DND-41 (cell line): ENCODE results near the gene STAU1.
"Not testable (repeated sequence)": the region's sequence is repeated elsewhere in the genome, so short reads cannot be mapped to it uniquely, and the experiment has no call there.

Experiments used
- ATAC-seq: fragments of 200-7000 bp; cut with Tn5 transposase; 3 replicates; pipeline ENCODE4 v1.9.1; 2021; ENCODE audit warnings: low read depth; ENCODE audit not compliant: insufficient read depth
- DNase-seq: peaks from one replicate; pipeline ENCODE4 v3.0.0-alpha.2; 2020
- H2AFZ ChIP-seq: 2 replicates; pipeline ENCODE4 v1.6.0; 2012; ENCODE audit warnings: low read depth, low read length
- H3K27ac ChIP-seq: 2 replicates; pipeline ENCODE4 v1.5.1; 2012; ENCODE audit warnings: low read length, inconsistent platforms
- H3K27me3 ChIP-seq: fragments of 200-600 bp; sonication (generic); 2 replicates; pipeline ENCODE4 v1.6.0; 2012; ENCODE audit warnings: low read length, mild to moderate bottlenecking, inconsistent platforms; ENCODE audit not compliant: insufficient read depth, poor library complexity
- H3K36me3 ChIP-seq: 2 replicates; pipeline ENCODE4 v1.5.1; 2012; ENCODE audit warnings: low read length, inconsistent platforms; ENCODE audit not compliant: insufficient read depth
- H3K4me1 ChIP-seq: 2 replicates; pipeline ENCODE4 v1.5.1; 2012; ENCODE audit warnings: mild to moderate bottlenecking, low read length; ENCODE audit not compliant: insufficient read depth
- H3K4me2 ChIP-seq: 2 replicates; pipeline ENCODE4 v1.6.0; 2012; ENCODE audit warnings: mild to moderate bottlenecking, moderate library complexity, low read length, inconsistent platforms; ENCODE audit not compliant: insufficient read depth
- H3K4me3 ChIP-seq, 2 experiments: fragments of 200-600 bp in 1 of 2; shearing (Covaris generic) in 1 of 2; 2 replicates each; pipeline ENCODE4 v1.5.1; 2012 to 2016; ENCODE audit warnings: inconsistent platforms in 2 of 2, low read length in 2 of 2, mild to moderate bottlenecking in 2 of 2, low read depth in 1 of 2, moderate library complexity in 1 of 2
- H3K79me2 ChIP-seq: 2 replicates; pipeline ENCODE4 v1.6.0; 2012; ENCODE audit warnings: low read length, inconsistent platforms; ENCODE audit not compliant: insufficient read depth
- H3K9ac ChIP-seq: 2 replicates; pipeline ENCODE4 v1.6.0; 2012; ENCODE audit warnings: low read depth, mild to moderate bottlenecking, inconsistent platforms, low read length, moderate library complexity
- H3K9me3 ChIP-seq: 2 replicates; pipeline ENCODE4 v1.5.1; 2012; ENCODE audit warnings: low read length, moderate library complexity, mild to moderate bottlenecking, inconsistent platforms; ENCODE audit not compliant: insufficient read depth, severe bottlenecking
- H4K20me1 ChIP-seq: 2 replicates; pipeline ENCODE4 v1.6.0; 2012; ENCODE audit warnings: low read length; ENCODE audit not compliant: insufficient read depth
- CTCF ChIP-seq: IDR thresholded peaks from 2 replicates; pipeline ENCODE4 v1.5.1; 2012; ENCODE audit warnings: borderline replicate concordance, low read length, moderate library complexity, mild to moderate bottlenecking; ENCODE audit not compliant: poor library complexity, severe bottlenecking; ENCODE audit errors: extremely low read depth
- EZH2 ChIP-seq: IDR thresholded peaks from 3 replicates; pipeline ENCODE4 v1.6.1; 2012; ENCODE audit warnings: borderline replicate concordance, low read depth, mild to moderate bottlenecking, moderate library complexity, low read length, inconsistent platforms; ENCODE audit not compliant: severe bottlenecking

Gene STAU1

GRCh38 chr20:49096203-49096730, 91.9 kb downstream of the STAU1 start:
- H4K20me1 ChIP-seq, result peaks cover 18% of the 10 kb centered on the region; the same call in 1 of the 2 replicates
- H3K4me2 ChIP-seq, result no peak overlapping the region
- no peak overlapping the region for H3K4me3 ChIP-seq
- H3K27ac ChIP-seq, result no peak overlapping the region
- DNase-seq (no peak), ATAC-seq (no peak)
- no peak overlapping the region for H2AFZ ChIP-seq
- peaks cover 23% of the 10 kb centered on the region for H3K79me2 ChIP-seq
- peaks cover 97% of the 10 kb centered on the region for H3K36me3 ChIP-seq
- H3K27me3 ChIP-seq, result no peaks in the 10 kb centered on the region
- H3K9ac ChIP-seq, result no peak overlapping the region
- no peaks in the 10 kb centered on the region for H3K4me1 ChIP-seq
- H3K9me3 ChIP-seq, result no peaks in the 10 kb centered on the region
- TF ChIP-seq CTCF (no peak), EZH2 (no peak)

- TF ChIP-seq CTCF (no peak), EZH2 (no peak)
- Histone ChIP-seq H3K9me3 (no peaks in the 10 kb centered on the region), H3K27ac (no peak overlapping the region), H3K27me3 (no peaks in the 10 kb centered on the region), H3K9ac (no peak overlapping the region), H3K36me3 (peaks cover 99% of the 10 kb centered on the region), H2AFZ (no peak overlapping the region), H3K4me1 (no peaks in the 10 kb centered on the region), H3K4me2 (no peak overlapping the region), H3K79me2 (peaks cover 8% of the 10 kb centered on the region), H3K4me3 (no peak overlapping the region), H4K20me1 (peaks cover 11% of the 10 kb centered on the region; the same call in 1 of the 2 replicates)
- DNase-seq (no peak), ATAC-seq (no peak)
These were observed 96.4 kb downstream of the STAU1 start for GRCh38 chr20:49091762-49092161.

- H3K36me3 ChIP-seq, result peaks cover 99% of the 10 kb centered on the region
- H3K9ac ChIP-seq, result no peak overlapping the region
- no peaks in the 10 kb centered on the region for H3K4me1 ChIP-seq
- DNase-seq (no peak), ATAC-seq (no peak)
- H3K9me3 ChIP-seq, result no peaks in the 10 kb centered on the region
- no peak overlapping the region for H2AFZ ChIP-seq
- no peak overlapping the region for H3K4me3 ChIP-seq
- peaks cover 12% of the 10 kb centered on the region; the same call in 1 of the 2 replicates for H4K20me1 ChIP-seq
- H3K27me3 ChIP-seq, result no peaks in the 10 kb centered on the region
- no peak overlapping the region for H3K4me2 ChIP-seq
- H3K79me2 ChIP-seq, result peaks cover 10% of the 10 kb centered on the region
- no peak overlapping the region for H3K27ac ChIP-seq
- TF ChIP-seq EZH2, result no peak
- TF ChIP-seq CTCF, result no peak
These were observed 97.0 kb downstream of the STAU1 start for GRCh38 chr20:49091104-49091503.

GRCh38 chr20:49082295-49082694, 105.8 kb downstream of the STAU1 start:
- not testable (repeated sequence) for H3K4me1 ChIP-seq, DNase-seq, H3K4me2 ChIP-seq, H2AFZ ChIP-seq, H3K27me3 ChIP-seq, H3K9ac ChIP-seq, ATAC-seq, H3K9me3 ChIP-seq, H3K27ac ChIP-seq, H3K4me3 ChIP-seq
- Histone ChIP-seq H3K79me2 (peaks cover 37% of the 10 kb centered on the region), H3K36me3 (peaks cover 97% of the 10 kb centered on the region), H4K20me1 (peaks cover 14% of the 10 kb centered on the region; the same call in 1 of the 2 replicates)
